B cell (primary cell): ENCODE results near the gene WDR64.
"Not testable (repeated sequence)": the region's sequence is repeated elsewhere in the genome, so short reads cannot be mapped to it uniquely, and the experiment has no call there.

Experiments
- CTCF ChIP-seq: fragments of 200-600 bp; IDR thresholded peaks from one replicate; pipeline ENCODE4 v1.8.0; 2022; ENCODE audit warnings: antibody characterized with exemption, mild to moderate bottlenecking
- EZH2 ChIP-seq: IDR thresholded peaks from 2 replicates; pipeline ENCODE4 v1.6.1; 2012; ENCODE audit warnings: borderline replicate concordance, low read depth, mild to moderate bottlenecking, moderate library complexity, low read length; ENCODE audit not compliant: insufficient read depth, poor library complexity, severe bottlenecking

DNA sequence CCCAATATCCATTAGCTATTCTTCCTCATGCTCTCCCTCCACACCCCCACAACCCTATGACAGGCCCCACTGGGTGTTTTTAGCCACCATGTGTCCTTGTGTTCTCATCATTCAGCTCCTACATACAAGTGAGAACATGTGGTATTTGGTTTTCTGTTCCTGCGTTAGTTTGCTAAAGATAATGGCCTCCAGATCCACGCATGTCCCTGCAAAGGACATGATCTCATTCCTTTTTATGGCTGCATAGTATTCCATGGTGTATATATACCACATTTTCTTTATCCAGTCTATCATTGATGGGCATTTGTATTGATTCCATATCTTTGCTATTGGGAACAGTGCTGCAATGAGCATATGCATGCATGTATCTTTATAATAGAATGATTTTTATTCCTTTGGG, 6.9 kb downstream of the WDR64 start:
- TF ChIP-seq CTCF, EZH2: not testable (repeated sequence)
